HEK293 (cell line): Measurements from ENCODE around the gene SMOC1.

ENCODE experiments used
- CTCF ChIA-PET: fragments of 350-600 bp; formaldehyde crosslinking; extraction: SDS; loops from one replicate; lab custom pipeline; 2021; ENCODE audit warnings: antibody characterized with exemption; lab: Yijun Ruan, JAX
- POLR2A ChIA-PET: fragments of 300-600 bp; formaldehyde crosslinking; extraction: SDS; loops from one replicate; lab custom pipeline; 2020; ENCODE audit warnings: antibody characterized with exemption, inconsistent platforms; lab: Yijun Ruan, JAX
- H3K27ac ChIP-seq: fragments of 200-500 bp; sonication (Bioruptor generic); 2 replicates; pipeline ENCODE4 v1.5.1; 2014; ENCODE audit warnings: low read depth, low read length, control low read depth, inconsistent platforms; ENCODE audit errors: extremely low read depth
- H3K36me3 ChIP-seq, 2 experiments: fragments of 200-500 bp in 1 of 2; sonication (Bioruptor generic) in 1 of 2; 1 replicate in 1 of 2; 2 replicates in 1 of 2; pipeline ENCODE4 v1.5.1; 2014 to 2017; ENCODE audit warnings: inconsistent platforms in 2 of 2, low read length in 2 of 2; ENCODE audit not compliant: control insufficient read depth in 2 of 2, insufficient read depth in 1 of 2
- H3K4me1 ChIP-seq: fragments of 200-500 bp; sonication (Bioruptor generic); 2 replicates; pipeline ENCODE4 v1.5.1; 2014; ENCODE audit warnings: mild to moderate bottlenecking, low read length, inconsistent platforms; ENCODE audit not compliant: control insufficient read depth, insufficient read depth
- H3K4me3 ChIP-seq: 2 replicates; pipeline ENCODE4 v1.5.1; 2011; ENCODE audit warnings: low read depth, mild to moderate bottlenecking, control low read depth, low read length, moderate library complexity
- H3K9me3 ChIP-seq: fragments of 200-500 bp; sonication (Bioruptor generic); 2 replicates; pipeline ENCODE4 v1.5.1; 2014; ENCODE audit warnings: low read depth, low read length, inconsistent platforms; ENCODE audit not compliant: control insufficient read depth, insufficient read depth
- HOXC10 ChIP-seq: sonication (generic); formaldehyde crosslinking; IDR thresholded peaks from 2 replicates; pipeline ENCODE4 v1.8.1; 2023; ENCODE audit warnings: mild to moderate bottlenecking, missing genetic modification reagents
- KLF10 ChIP-seq: fragments of 450-650 bp; IDR thresholded peaks from 2 replicates; pipeline ENCODE4 v1.5.1; 2018; ENCODE audit warnings: missing biosample characterization, mild to moderate bottlenecking, missing genetic modification characterization
- REPIN1 ChIP-seq: fragments of 450-650 bp; formaldehyde crosslinking; IDR thresholded peaks from 2 replicates; pipeline ENCODE4 v1.5.1; 2017; ENCODE audit warnings: missing biosample characterization, missing genetic modification characterization, low read depth
- SCRT1 ChIP-seq: fragments of 450-650 bp; formaldehyde crosslinking; IDR thresholded peaks from 2 replicates; pipeline ENCODE4 v1.5.1; 2016; ENCODE audit warnings: missing biosample characterization, missing genetic modification characterization, borderline replicate concordance
- ZBTB20 ChIP-seq: fragments of 450-650 bp; formaldehyde crosslinking; IDR thresholded peaks from 2 replicates; pipeline ENCODE4 v1.5.1; 2016; ENCODE audit warnings: missing biosample characterization, missing genetic modification characterization
- ZBTB44 ChIP-seq: fragments of 450-650 bp; IDR thresholded peaks from 2 replicates; pipeline ENCODE4 v1.5.1; 2018; ENCODE audit warnings: missing biosample characterization, mild to moderate bottlenecking, missing genetic modification characterization
- ZNF138 ChIP-seq: fragments of 450-650 bp; formaldehyde crosslinking; IDR thresholded peaks from 2 replicates; pipeline ENCODE4 v1.5.1; 2016; ENCODE audit warnings: missing biosample characterization, missing genetic modification characterization, borderline replicate concordance
- ZNF16 ChIP-seq: fragments of 450-650 bp; formaldehyde crosslinking; IDR thresholded peaks from 2 replicates; pipeline ENCODE4 v1.5.1; 2016; ENCODE audit warnings: low read depth, missing biosample characterization, missing genetic modification characterization
- ZNF174 ChIP-seq: fragments of 450-650 bp; formaldehyde crosslinking; IDR thresholded peaks from 2 replicates; pipeline ENCODE4 v1.5.0; 2017; ENCODE audit warnings: missing biosample characterization, mild to moderate bottlenecking, missing genetic modification characterization
- ZNF274 ChIP-seq, 2 experiments: fragments of 200-500 bp in 1 of 2; fragments of 450-650 bp in 1 of 2; sonication (Bioruptor generic) in 1 of 2; formaldehyde crosslinking in 1 of 2; IDR thresholded peaks; 2 replicates each; pipeline versions ENCODE4 v1.5.1 to v1.6.1; 2014 to 2016; ENCODE audit warnings: borderline replicate concordance in 1 of 2, inconsistent platforms in 1 of 2, low read length in 1 of 2, missing biosample characterization in 1 of 2, missing genetic modification characterization in 1 of 2
- ZNF391 ChIP-seq: fragments of 450-650 bp; formaldehyde crosslinking; IDR thresholded peaks from 2 replicates; pipeline ENCODE4 v1.5.1; 2016; ENCODE audit warnings: low read depth, missing biosample characterization, missing genetic modification characterization, borderline replicate concordance
- ZNF404 ChIP-seq: fragments of 450-650 bp; formaldehyde crosslinking; IDR thresholded peaks from 2 replicates; pipeline ENCODE4 v1.5.1; 2017; ENCODE audit warnings: missing biosample characterization, missing genetic modification characterization
- ZNF416 ChIP-seq: fragments of 450-650 bp; formaldehyde crosslinking; IDR thresholded peaks from 2 replicates; pipeline ENCODE4 v1.5.1; 2016; ENCODE audit warnings: missing biosample characterization, missing genetic modification characterization
- ZNF423 ChIP-seq: fragments of 450-650 bp; formaldehyde crosslinking; IDR thresholded peaks from 2 replicates; pipeline ENCODE4 v1.5.1; 2016; ENCODE audit warnings: missing biosample characterization, missing genetic modification characterization
- ZNF518A ChIP-seq: fragments of 450-650 bp; formaldehyde crosslinking; conservative IDR thresholded peaks from 2 replicates; pipeline ENCODE4 v1.5.1; 2016; ENCODE audit warnings: low read depth, missing biosample characterization, missing genetic modification characterization
- ZNF571 ChIP-seq: fragments of 450-650 bp; formaldehyde crosslinking; IDR thresholded peaks from 2 replicates; pipeline ENCODE4 v1.5.0; 2017; ENCODE audit warnings: missing biosample characterization, missing genetic modification characterization
- ZNF785 ChIP-seq: fragments of 450-650 bp; formaldehyde crosslinking; IDR thresholded peaks from 2 replicates; pipeline ENCODE4 v1.5.1; 2016; ENCODE audit warnings: missing biosample characterization, missing genetic modification characterization
- ZNF837 ChIP-seq: fragments of 450-650 bp; formaldehyde crosslinking; IDR thresholded peaks from 2 replicates; pipeline ENCODE4 v1.5.1; 2016; ENCODE audit warnings: missing biosample characterization, missing genetic modification characterization
- ZSCAN16 ChIP-seq: fragments of 450-650 bp; formaldehyde crosslinking; IDR thresholded peaks from 2 replicates; pipeline ENCODE4 v1.5.1; 2016; ENCODE audit warnings: missing biosample characterization, missing genetic modification characterization
- TF ChIP-seq, protein P1 (sequence below): IDR thresholded peaks from 2 replicates; pipeline ENCODE4 v1.6.1; 2011; ENCODE audit warnings: mild to moderate bottlenecking, low read depth, low read length, borderline replicate concordance
- TF ChIP-seq, protein P2 (sequence below): fragments of 450-650 bp; formaldehyde crosslinking; IDR thresholded peaks from 2 replicates; pipeline ENCODE4; 2016; ENCODE audit warnings: missing biosample characterization, missing genetic modification characterization
- TF ChIP-seq, protein P3 (sequence below): fragments of 450-650 bp; formaldehyde crosslinking; IDR thresholded peaks from 2 replicates; pipeline ENCODE4 v1.5.0; 2017; ENCODE audit warnings: missing biosample characterization, missing genetic modification characterization, borderline replicate concordance

Gene SMOC1

DNA sequence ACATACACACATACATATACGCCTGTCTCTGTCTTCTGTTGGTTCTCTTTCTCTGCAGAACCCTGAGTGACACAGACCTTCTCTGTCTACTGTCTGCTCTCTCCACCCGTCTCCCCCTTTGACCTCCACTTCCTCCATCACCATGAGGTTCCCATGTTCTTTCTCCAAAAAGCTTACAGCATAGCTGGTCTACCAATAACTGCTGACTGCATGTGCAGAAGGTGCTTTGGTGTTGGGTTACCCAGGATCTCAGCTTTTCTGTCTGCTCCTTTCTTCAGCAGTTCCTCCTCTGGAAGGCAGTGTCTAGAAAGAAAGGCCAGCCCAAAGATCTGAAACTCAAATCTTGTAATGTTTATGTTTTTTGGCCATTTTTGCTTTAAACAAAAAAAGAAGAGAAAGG, 125.6 kb downstream of the SMOC1 start (continued):
- no peak for TF ChIP-seq SCRT1 (tag by site-specific recombination)

GRCh38 chr14:70005281-70005805, 126.1 kb downstream of the SMOC1 start:
- H3K27ac ChIP-seq: no peak overlapping the region
- H3K4me1 ChIP-seq: peaks cover 32% of the 10 kb centered on the region
- ChIA-PET CTCF (interaction anchor here (0.9 to 1.2 kb wide), 2 partner anchors 8 to 10 kb away, joined by 4 to 5 read pairs; no protein-coding TSS in a partner anchor), POLR2A (no interaction called here)
- no peaks in the 10 kb centered on the region for H3K9me3 ChIP-seq
- no peak overlapping the region for H3K4me3 ChIP-seq
- no peaks in the 10 kb centered on the region for H3K36me3 ChIP-seq
- no peak for TF ChIP-seq ZBTB20 (tag by site-specific recombination)
- TF ChIP-seq HOXC10 (CRISPR knock-in tag): no peak
- TF ChIP-seq, protein P1, sequence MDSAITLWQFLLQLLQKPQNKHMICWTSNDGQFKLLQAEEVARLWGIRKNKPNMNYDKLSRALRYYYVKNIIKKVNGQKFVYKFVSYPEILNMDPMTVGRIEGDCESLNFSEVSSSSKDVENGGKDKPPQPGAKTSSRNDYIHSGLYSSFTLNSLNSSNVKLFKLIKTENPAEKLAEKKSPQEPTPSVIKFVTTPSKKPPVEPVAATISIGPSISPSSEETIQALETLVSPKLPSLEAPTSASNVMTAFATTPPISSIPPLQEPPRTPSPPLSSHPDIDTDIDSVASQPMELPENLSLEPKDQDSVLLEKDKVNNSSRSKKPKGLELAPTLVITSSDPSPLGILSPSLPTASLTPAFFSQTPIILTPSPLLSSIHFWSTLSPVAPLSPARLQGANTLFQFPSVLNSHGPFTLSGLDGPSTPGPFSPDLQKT: no peak
- TF ChIP-seq KLF10 (tag by site-specific recombination): no peak
- TF ChIP-seq, protein P2, sequence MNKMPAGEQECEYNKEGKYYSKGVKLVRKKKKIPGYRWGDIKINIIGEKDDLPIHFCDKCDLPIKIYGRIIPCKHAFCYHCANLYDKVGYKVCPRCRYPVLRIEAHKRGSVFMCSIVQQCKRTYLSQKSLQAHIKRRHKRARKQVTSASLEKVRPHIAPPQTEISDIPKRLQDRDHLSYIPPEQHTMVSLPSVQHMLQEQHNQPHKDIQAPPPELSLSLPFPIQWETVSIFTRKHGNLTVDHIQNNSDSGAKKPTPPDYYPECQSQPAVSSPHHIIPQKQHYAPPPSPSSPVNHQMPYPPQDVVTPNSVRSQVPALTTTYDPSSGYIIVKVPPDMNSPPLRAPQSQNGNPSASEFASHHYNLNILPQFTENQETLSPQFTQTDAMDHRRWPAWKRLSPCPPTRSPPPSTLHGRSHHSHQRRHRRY: no peak
- TF ChIP-seq, protein P3, sequence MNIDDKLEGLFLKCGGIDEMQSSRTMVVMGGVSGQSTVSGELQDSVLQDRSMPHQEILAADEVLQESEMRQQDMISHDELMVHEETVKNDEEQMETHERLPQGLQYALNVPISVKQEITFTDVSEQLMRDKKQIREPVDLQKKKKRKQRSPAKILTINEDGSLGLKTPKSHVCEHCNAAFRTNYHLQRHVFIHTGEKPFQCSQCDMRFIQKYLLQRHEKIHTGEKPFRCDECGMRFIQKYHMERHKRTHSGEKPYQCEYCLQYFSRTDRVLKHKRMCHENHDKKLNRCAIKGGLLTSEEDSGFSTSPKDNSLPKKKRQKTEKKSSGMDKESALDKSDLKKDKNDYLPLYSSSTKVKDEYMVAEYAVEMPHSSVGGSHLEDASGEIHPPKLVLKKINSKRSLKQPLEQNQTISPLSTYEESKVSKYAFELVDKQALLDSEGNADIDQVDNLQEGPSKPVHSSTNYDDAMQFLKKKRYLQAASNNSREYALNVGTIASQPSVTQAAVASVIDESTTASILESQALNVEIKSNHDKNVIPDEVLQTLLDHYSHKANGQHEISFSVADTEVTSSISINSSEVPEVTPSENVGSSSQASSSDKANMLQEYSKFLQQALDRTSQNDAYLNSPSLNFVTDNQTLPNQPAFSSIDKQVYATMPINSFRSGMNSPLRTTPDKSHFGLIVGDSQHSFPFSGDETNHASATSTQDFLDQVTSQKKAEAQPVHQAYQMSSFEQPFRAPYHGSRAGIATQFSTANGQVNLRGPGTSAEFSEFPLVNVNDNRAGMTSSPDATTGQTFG: no peak

- H3K27ac ChIP-seq: no peak overlapping the region
- H3K4me1 ChIP-seq: peaks cover 30% of the 10 kb centered on the region
- ChIA-PET CTCF (interaction anchor here (0.8 kb wide), 2 partner anchors 21 to 22 kb away, joined by 3 to 4 read pairs; no protein-coding TSS in a partner anchor), POLR2A (no interaction called here)
- peaks cover 0 to 4% of the 10 kb centered on the region in 2 experiments; a peak in 1 of 3 replicates for H3K36me3 ChIP-seq
- no peak overlapping the region for H3K4me3 ChIP-seq
- no peaks in the 10 kb centered on the region for H3K9me3 ChIP-seq
- TF ChIP-seq ZNF785 (tag by site-specific recombination): no peak
- no peak for TF ChIP-seq ZNF274 (IDR thresholded peaks at IDR 0.05; ENCODE audit: low read length)
- no peak for TF ChIP-seq ZNF274 (tag by site-specific recombination; IDR thresholded peaks at IDR 0.05; ENCODE audit: borderline replicate concordance)
- TF ChIP-seq ZNF391 (tag by site-specific recombination): no peak
- TF ChIP-seq ZBTB44: no peak
- TF ChIP-seq ZNF416: no peak
- no peak for TF ChIP-seq ZNF423 (tag by site-specific recombination)
- TF ChIP-seq ZNF837: no peak
- TF ChIP-seq ZSCAN16: no peak
- no peak for TF ChIP-seq ZNF404 (tag by site-specific recombination)
- TF ChIP-seq ZNF16 (tag by site-specific recombination): no peak
- TF ChIP-seq ZNF174 (tag by site-specific recombination): no peak
- no peak for TF ChIP-seq ZNF138
- TF ChIP-seq ZNF518A (tag by site-specific recombination): no peak
- TF ChIP-seq ZNF571 (tag by site-specific recombination): no peak
- no peak for TF ChIP-seq REPIN1 (tag by site-specific recombination)
Measured at GRCh38 chr14:70006699-70007098, 127.5 kb downstream of the SMOC1 start.
